CD4-positive, alpha-beta T cell (primary cell): Measurements from ENCODE around the gene ITSN1. TPM values are rescaled to one million over a fixed set of nuclear protein-coding genes. Genes with fewer than 3 reads are reported as not detected.
A peak's percentile ranks its signal among the peaks of the same experiment; 100 is the strongest.

Experiments used
- ATAC-seq: fragments of 200-7000 bp; cut with Tn5 transposase; one replicate; pipeline ENCODE4 v1.10.0; 2022; ENCODE audit warnings: mild to moderate bottlenecking; ENCODE audit not compliant: poor library complexity
- CTCF ChIA-PET: fragments of 350-600 bp; sonication (Branson Sonifier 250); formaldehyde crosslinking; loops from one replicate; lab custom pipeline; 2021; ENCODE audit warnings: antibody characterized with exemption, inconsistent platforms; lab: Charles Lee
- POLR2A ChIA-PET: fragments of 350-600 bp; sonication (Branson Sonifier 250); formaldehyde crosslinking; loops from one replicate; lab custom pipeline; 2021; ENCODE audit warnings: antibody characterized with exemption, inconsistent platforms; lab: Charles Lee
- DNase-seq, 14 experiments: peaks; one replicate each; pipeline ENCODE4 v3.0.0-alpha.2; 2013 to 2020; ENCODE audit warnings: mixed read lengths in 2 of 14
- H3K27ac ChIP-seq, 2 donors: one replicate each; pipeline versions ENCODE4 v1.5.1 to v1.7.0; 2013; ENCODE audit warnings: low read length in 2 of 2, low read depth in 1 of 2, mild to moderate bottlenecking in 1 of 2
- H3K27me3 ChIP-seq, 2 experiments: 1 replicate in 1 of 2; 2 replicates in 1 of 2; pipeline versions ENCODE4 v1.6.1 to v1.7.0; 2013; ENCODE audit warnings: low read length in 2 of 2, control low read depth in 1 of 2, mild to moderate bottlenecking in 1 of 2, moderate library complexity in 1 of 2; ENCODE audit not compliant: insufficient read depth in 2 of 2, control insufficient read depth in 1 of 2
- H3K36me3 ChIP-seq: one replicate; pipeline ENCODE4 v1.6.1; 2013; ENCODE audit warnings: low read length, control low read depth; ENCODE audit not compliant: insufficient read depth
- H3K4me1 ChIP-seq: one replicate; pipeline ENCODE4 v1.6.1; 2013; ENCODE audit warnings: low read length, control low read depth; ENCODE audit not compliant: insufficient read depth
- H3K4me3 ChIP-seq: one replicate; pipeline ENCODE4 v1.5.1; 2013; ENCODE audit warnings: mild to moderate bottlenecking, low read length, moderate library complexity
- H3K9me3 ChIP-seq, 2 experiments: 1 replicate in 1 of 2; 2 replicates in 1 of 2; pipeline versions ENCODE4 v1.6.1 to v1.7.0; 2013; ENCODE audit warnings: low read length in 2 of 2, mild to moderate bottlenecking in 2 of 2, control low read depth in 1 of 2, moderate library complexity in 1 of 2; ENCODE audit not compliant: control insufficient read depth in 1 of 2, insufficient read depth in 1 of 2
- H3K27ac Mint-ChIP-seq: one replicate; pipeline ENCODE4 v1.8.0; 2020; ENCODE audit warnings: mixed read lengths
- H3K27me3 Mint-ChIP-seq: one replicate; pipeline ENCODE4 v1.8.0; 2021; ENCODE audit warnings: mixed read lengths
- H3K36me3 Mint-ChIP-seq: one replicate; pipeline ENCODE4 v1.8.0; 2021; ENCODE audit warnings: low read depth, mixed read lengths
- H3K4me1 Mint-ChIP-seq: one replicate; pipeline ENCODE4 v1.8.0; 2021; ENCODE audit warnings: low read depth, mixed read lengths
- H3K4me3 Mint-ChIP-seq: one replicate; pipeline ENCODE4 v1.8.0; 2020; ENCODE audit warnings: mild to moderate bottlenecking, mixed read lengths
- H3K9me3 Mint-ChIP-seq: one replicate; pipeline ENCODE4 v1.8.0; 2020; ENCODE audit warnings: mixed read lengths
- CTCF ChIP-seq: fragments of 200-600 bp; IDR thresholded peaks from one replicate; pipeline ENCODE4 v1.8.0; 2022; ENCODE audit warnings: antibody characterized with exemption, mild to moderate bottlenecking
- intact Hi-C, 2 experiments: fragments of 100-400 bp; cut with DNase I in 1 of 2; cut with micrococcal nuclease in 1 of 2; formaldehyde crosslinking; loops; one replicate each; pipeline versions ENCODE4 v1.15.1 to v1.9.0; 2023 to 2025; cut with DNase I, micrococcal nuclease
- total RNA-seq, 174 experiments: library from RNA in 2 of 174; stranded (reverse) in 2 of 174; gene quantifications; one replicate each; pipeline ENCODE4 v1.2.3 and lab custom pipeline; 2021 to 2026

Gene ITSN1
- total RNA-seq, 2 experiments from 2014 or later: 2.1 to 3.0 TPM

DNA sequence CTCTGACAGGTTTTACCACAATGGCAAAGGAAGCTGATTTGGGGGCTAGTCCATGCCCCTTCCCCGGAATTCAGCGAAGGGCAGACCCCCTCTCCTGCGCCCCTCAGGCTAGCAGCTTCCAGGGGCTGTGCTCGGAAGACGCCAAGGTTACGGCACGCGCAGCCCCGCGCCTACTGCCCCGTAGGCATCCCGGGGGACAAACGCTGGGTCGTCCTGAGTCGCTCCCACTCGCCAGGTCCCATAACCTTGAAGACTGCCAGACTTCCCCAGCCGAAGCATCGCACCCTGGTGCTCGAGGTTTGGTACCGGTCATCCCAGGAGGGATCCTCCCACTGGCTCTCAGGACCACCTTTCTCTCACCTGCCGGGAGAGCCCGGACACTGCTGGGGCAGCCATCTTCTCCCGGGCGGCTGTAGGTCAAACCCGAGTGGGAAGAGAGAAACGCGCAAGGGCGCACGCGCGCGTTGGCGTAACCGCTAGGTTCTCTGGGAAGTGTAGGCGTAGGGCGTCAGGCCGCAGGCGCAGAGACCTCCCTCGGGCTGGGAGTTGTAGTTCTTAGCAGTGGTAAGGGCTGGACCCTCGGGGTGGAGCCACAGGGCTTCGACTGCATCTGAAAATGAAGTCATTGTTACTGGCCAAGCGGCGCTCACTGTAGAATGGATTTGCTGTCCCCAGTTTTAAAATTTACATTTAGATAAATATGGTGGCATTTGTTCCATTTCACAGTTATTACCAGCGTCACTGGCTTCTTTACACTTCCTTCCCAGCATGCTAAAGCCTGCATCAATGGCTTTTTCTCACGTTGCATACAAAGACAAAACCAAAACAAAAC, 273.3 kb downstream of the ITSN1 start, which contains the start of gene ATP5PO:
ATP5PO (minus strand) TSS at position 437 of the 832 bp plus-strand sequence; CDS start at position 396, 41 bp downstream.
- Histone ChIP-seq H3K27me3 (no peaks in the 10 kb centered on the region), H3K4me3 (peak within 1 kb of the TSS; percentile 75), H3K27ac (peak within 1 kb of the TSS; percentile 37 to 66), H3K4me1 (peaks cover 19% of the 10 kb centered on the region), H3K9me3 (no peaks in the 10 kb centered on the region), H3K36me3 (peaks cover 28% of the 10 kb centered on the region)
- ATAC-seq (peak; percentile 99), DNase-seq (peak; percentile 89 to 98 (median 94))
- no peak for TF ChIP-seq CTCF
- no peaks in the 10 kb centered on the region for H3K9me3 Mint-ChIP-seq
- ChIA-PET CTCF (interaction anchor here (1.3 to 3.4 kb wide), 2 partner anchors 8 to 174 kb away, joined by 3 to 17 read pairs; no protein-coding TSS in a partner anchor), POLR2A (interaction anchor here (1.4 to 1.7 kb wide), 2 partner anchors 16 to 32 kb away, joined by 3 to 8 read pairs; no protein-coding TSS in a partner anchor)
- intact Hi-C loops: loop anchor here in 1 of 2 experiments (1.0 to 10.0 kb wide), 2 partner anchors 271 to 700 kb away; partner anchors contain the start of genes CRYZL1, ITSN1 and RCAN1
- peaks cover 38% of the 10 kb centered on the region for H3K4me1 Mint-ChIP-seq
- H3K36me3 Mint-ChIP-seq: peaks cover 46% of the 10 kb centered on the region
- no peaks in the 10 kb centered on the region for H3K27me3 Mint-ChIP-seq
- peak within 1 kb of the TSS; percentile 92 for H3K27ac Mint-ChIP-seq
- peak within 1 kb of the TSS; percentile 97 for H3K4me3 Mint-ChIP-seq

- Histone ChIP-seq H3K4me1 (peaks cover 19% of the 10 kb centered on the region), H3K36me3 (peaks cover 24% of the 10 kb centered on the region), H3K27ac (peak overlapping the region in 1 of 2 donors; percentile 66), H3K9me3 (no peaks in the 10 kb centered on the region), H3K27me3 (no peaks in the 10 kb centered on the region), H3K4me3 (peak overlapping the region; percentile 75)
- H3K36me3 Mint-ChIP-seq: peaks cover 40% of the 10 kb centered on the region
- CTCF ChIA-PET: no interaction called here
- POLR2A ChIA-PET: interaction anchor here (1.4 to 1.7 kb wide), 2 partner anchors 15 to 32 kb away, joined by 3 to 8 read pairs; no protein-coding TSS in a partner anchor
- H3K9me3 Mint-ChIP-seq: no peaks in the 10 kb centered on the region
- peak overlapping the region; percentile 92 for H3K27ac Mint-ChIP-seq
- no peak for TF ChIP-seq CTCF
- no peak for DNase-seq
- intact Hi-C loops: loop anchor here in 1 of 2 experiments (10.0 kb wide), 1 partner anchor 271 kb away; the partner anchor contains the start of genes CRYZL1 and ITSN1
- ATAC-seq: no peak
- peak overlapping the region; percentile 97 for H3K4me3 Mint-ChIP-seq
- H3K4me1 Mint-ChIP-seq: peaks cover 38% of the 10 kb centered on the region
- no peaks in the 10 kb centered on the region for H3K27me3 Mint-ChIP-seq
Observed at GRCh38 chr21:33916200-33916567, 273.9 kb downstream of the ITSN1 start.

DNA sequence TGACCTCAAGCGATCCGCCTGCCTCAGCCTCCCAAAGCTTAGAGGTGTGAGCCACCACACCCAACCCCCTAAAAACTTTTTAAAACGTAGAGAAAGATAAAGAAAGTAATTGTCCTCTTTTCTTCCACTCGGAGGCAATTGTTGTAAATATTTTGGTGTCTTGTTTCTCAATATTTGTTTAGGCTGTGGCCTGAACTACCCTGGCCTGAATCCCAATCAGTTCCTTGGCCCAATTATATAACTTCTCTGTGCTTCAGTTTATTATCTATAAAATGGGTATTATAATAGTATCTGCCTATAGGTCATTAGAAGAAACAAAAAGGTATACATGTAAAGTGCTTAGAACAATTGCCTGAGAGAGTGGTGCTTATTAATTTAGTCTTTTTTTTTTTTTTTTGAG, 275.1 kb downstream of the ITSN1 start:
- ChIA-PET POLR2A (interaction anchor here (0.8 to 1.2 kb wide), 2 partner anchors 28 to 431 kb away, joined by 3 read pairs; no protein-coding TSS in a partner anchor), CTCF (interaction anchor here (0.7 kb wide), 1 partner anchor 63 kb away, joined by 4 read pairs; no protein-coding TSS in a partner anchor)
- Mint-ChIP-seq H3K4me3 (no peak overlapping the region), H3K27ac (no peak overlapping the region), H3K4me1 (peaks cover 38% of the 10 kb centered on the region), H3K27me3 (no peaks in the 10 kb centered on the region), H3K9me3 (no peaks in the 10 kb centered on the region), H3K36me3 (peaks cover 30% of the 10 kb centered on the region)
- Histone ChIP-seq H3K36me3 (peaks cover 11% of the 10 kb centered on the region), H3K4me3 (no peak overlapping the region), H3K27me3 (no peaks in the 10 kb centered on the region), H3K4me1 (peaks cover 19% of the 10 kb centered on the region), H3K9me3 (no peaks in the 10 kb centered on the region), H3K27ac (no peak overlapping the region)
- DNase-seq: no peak
- no peak for TF ChIP-seq CTCF
- no peak for ATAC-seq
- intact Hi-C loops: loop anchor here in 1 of 2 experiments (10.0 kb wide), 1 partner anchor 273 kb away; the partner anchor contains the start of genes CRYZL1 and ITSN1
